HG02588 (cell line): Measurements from ENCODE around the gene ADCY6.
"Not testable (repeated sequence)": the region's sequence is repeated elsewhere in the genome, so short reads cannot be mapped to it uniquely, and the experiment has no call there.

ENCODE experiments used
- ATAC-seq: cut with Tn5 transposase; IDR thresholded peaks from one replicate; pipeline ENCODE4 v1.9.1; 2021; ENCODE audit warnings: mild to moderate bottlenecking, moderate library complexity; ENCODE audit not compliant: unreplicated experiment

Gene ADCY6

GRCh38 chr12:48764521-48764920, 24.4 kb downstream of the ADCY6 start:
- ATAC-seq = no peak

- no peak for ATAC-seq
Observed at GRCh38 chr12:48758737-48759136, 30.2 kb downstream of the ADCY6 start.

- no peak for ATAC-seq
Observed at GRCh38 chr12:48758186-48758585, 30.7 kb downstream of the ADCY6 start.

GRCh38 chr12:48750769-48751356, 38.0 kb downstream of the ADCY6 start:
- no peak for ATAC-seq

- no peak for ATAC-seq
Observed at GRCh38 chr12:48750215-48750614, 38.7 kb downstream of the ADCY6 start.

GRCh38 chr12:48744251-48745008, 44.5 kb downstream of the ADCY6 start:
- ATAC-seq = no peak

- no peak for ATAC-seq
Observed at GRCh38 chr12:48739618-48740269, 49.1 kb downstream of the ADCY6 start.

- no peak for ATAC-seq
Observed at GRCh38 chr12:48736456-48736855, 52.4 kb downstream of the ADCY6 start.

- no peak for ATAC-seq
Observed at GRCh38 chr12:48728807-48729206, 60.1 kb downstream of the ADCY6 start.

- not testable (repeated sequence) for ATAC-seq
Observed at GRCh38 chr12:48720737-48721136, 68.2 kb downstream of the ADCY6 start.

- ATAC-seq = not testable (repeated sequence)
Observed at GRCh38 chr12:48720171-48720570, 68.7 kb downstream of the ADCY6 start.

- ATAC-seq = not testable (repeated sequence)
Observed at GRCh38 chr12:48719002-48719401, 69.9 kb downstream of the ADCY6 start.

GRCh38 chr12:48717252-48717695, 71.6 kb downstream of the ADCY6 start:
- ATAC-seq = no peak

GRCh38 chr12:48716493-48717251, 72.2 kb downstream of the ADCY6 start, which contains the start of gene CCNT1:
Gene CCNT1, minus strand, starts transcription at chr12:48716707. Its CDS starts 32 bp downstream, at chr12:48716675.
- peak; percentile 96 for ATAC-seq
